HepG2 (cell line): Measurements from ENCODE around the gene CTNNBL1.

Source experiments
- ATF2 ChIP-seq: sonication (generic); formaldehyde crosslinking; IDR thresholded peaks from 2 replicates; pipeline ENCODE4 v1.4.0; 2020; ENCODE audit warnings: missing genetic modification reagents
- CBX5 ChIP-seq: sonication (generic); formaldehyde crosslinking; IDR thresholded peaks from 2 replicates; pipeline ENCODE4 v1.4.0; 2020; ENCODE audit warnings: missing genetic modification reagents, borderline replicate concordance
- EP300 ChIP-seq, 3 experiments: sonication (generic) in 1 of 3; formaldehyde crosslinking in 1 of 3; IDR thresholded peaks; 2 replicates each; pipeline versions ENCODE4 v1.5.1 to v1.6.1; 2011 to 2020; ENCODE audit warnings: low read depth in 2 of 3, low read length in 2 of 3, borderline replicate concordance in 1 of 3, improper control_type of control experiment in 1 of 3, mild to moderate bottlenecking in 1 of 3, missing genetic modification reagents in 1 of 3, moderate library complexity in 1 of 3
- EZH2 ChIP-seq: conservative IDR thresholded peaks from 2 replicates; pipeline ENCODE4 v1.6.1; 2012; ENCODE audit warnings: mild to moderate bottlenecking, low read depth, low read length, moderate library complexity
- POLR2AphosphoS5 ChIP-seq: IDR thresholded peaks from 2 replicates; pipeline ENCODE4 v1.6.1; 2012; ENCODE audit warnings: low read depth, low read length
- PPARG ChIP-seq: conservative IDR thresholded peaks from 2 replicates; pipeline ENCODE4 v1.6.1; 2016; ENCODE audit warnings: missing biosample characterization, missing genetic modification reagents
- SMC3 ChIP-seq: IDR thresholded peaks from 2 replicates; pipeline ENCODE4 v1.6.1; 2011; ENCODE audit warnings: low read length, improper control_type of control experiment
- TAF1 ChIP-seq: sonication (generic); formaldehyde crosslinking; IDR thresholded peaks from 2 replicates; pipeline ENCODE4 v1.4.0; 2020; ENCODE audit warnings: missing genetic modification reagents
- ZNF709 ChIP-seq: sonication (generic); formaldehyde crosslinking; IDR thresholded peaks from 2 replicates; pipeline ENCODE4 v1.5.0; 2020; ENCODE audit warnings: mild to moderate bottlenecking, missing genetic modification reagents
- ZNF782 ChIP-seq: sonication (generic); formaldehyde crosslinking; IDR thresholded peaks from 2 replicates; pipeline ENCODE4 v1.4.0; 2020; ENCODE audit warnings: missing genetic modification reagents, mild to moderate bottlenecking, borderline replicate concordance
- TF ChIP-seq, protein P1 (sequence below): sonication (generic); formaldehyde crosslinking; IDR thresholded peaks from 2 replicates; pipeline ENCODE4 v1.5.0; 2020; ENCODE audit warnings: mild to moderate bottlenecking, missing genetic modification reagents, moderate library complexity

- TF ChIP-seq, protein P1, sequence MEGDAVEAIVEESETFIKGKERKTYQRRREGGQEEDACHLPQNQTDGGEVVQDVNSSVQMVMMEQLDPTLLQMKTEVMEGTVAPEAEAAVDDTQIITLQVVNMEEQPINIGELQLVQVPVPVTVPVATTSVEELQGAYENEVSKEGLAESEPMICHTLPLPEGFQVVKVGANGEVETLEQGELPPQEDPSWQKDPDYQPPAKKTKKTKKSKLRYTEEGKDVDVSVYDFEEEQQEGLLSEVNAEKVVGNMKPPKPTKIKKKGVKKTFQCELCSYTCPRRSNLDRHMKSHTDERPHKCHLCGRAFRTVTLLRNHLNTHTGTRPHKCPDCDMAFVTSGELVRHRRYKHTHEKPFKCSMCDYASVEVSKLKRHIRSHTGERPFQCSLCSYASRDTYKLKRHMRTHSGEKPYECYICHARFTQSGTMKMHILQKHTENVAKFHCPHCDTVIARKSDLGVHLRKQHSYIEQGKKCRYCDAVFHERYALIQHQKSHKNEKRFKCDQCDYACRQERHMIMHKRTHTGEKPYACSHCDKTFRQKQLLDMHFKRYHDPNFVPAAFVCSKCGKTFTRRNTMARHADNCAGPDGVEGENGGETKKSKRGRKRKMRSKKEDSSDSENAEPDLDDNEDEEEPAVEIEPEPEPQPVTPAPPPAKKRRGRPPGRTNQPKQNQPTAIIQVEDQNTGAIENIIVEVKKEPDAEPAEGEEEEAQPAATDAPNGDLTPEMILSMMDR (CRISPR knock-in tag): no peak
- TF ChIP-seq CBX5 (CRISPR knock-in tag) (no peak), TAF1 (CRISPR knock-in tag) (no peak), EZH2 (no peak), ZNF709 (CRISPR knock-in tag) (no peak), ZNF782 (CRISPR knock-in tag) (no peak), ATF2 (CRISPR knock-in tag) (no peak), SMC3 (no peak), EP300 (IDR thresholded peaks at IDR 0.05; ENCODE audit: low read depth in 2 of 2, low read length in 2 of 2) (no peak), EP300 (CRISPR knock-in tag; IDR thresholded peaks at IDR 0.05; ENCODE audit: borderline replicate concordance) (no peak), POLR2AphosphoS5 (no peak), PPARG (CRISPR knock-in tag) (no peak)
Measured at GRCh38 chr20:37841971-37842370, 148.1 kb downstream of the CTNNBL1 start.
